ENCODE results near the gene MPEG1.

Gene MPEG1

GRCh38 chr11:59216641-59217564, 4.2 kb upstream of the MPEG1 start:
- peak; percentile 100 for DNase-seq

GRCh38 chr11:59214141-59214893, 1.6 kb upstream of the MPEG1 start:
- DNase-seq, result no peak

GRCh38 chr11:59212222-59212621, 505 bp downstream of the MPEG1 start:
- no peak for DNase-seq

GRCh38 chr11:59208956-59209355, 3.8 kb downstream of the MPEG1 start:
- no peak for DNase-seq

- DNase-seq, result peak; percentile 65
Measured at GRCh38 chr11:59207988-59208451, 4.7 kb downstream of the MPEG1 start.

- peak; percentile 30 for DNase-seq
Measured at GRCh38 chr11:59206635-59207034, 6.1 kb downstream of the MPEG1 start.

- DNase-seq, result no peak
Measured at GRCh38 chr11:59205648-59206047, 7.1 kb downstream of the MPEG1 start.

GRCh38 chr11:59204746-59205145, 8.0 kb downstream of the MPEG1 start:
- DNase-seq, result no peak

GRCh38 chr11:59201353-59201752, 11.4 kb downstream of the MPEG1 start:
- DNase-seq, result no peak

- no peak for DNase-seq
Measured at GRCh38 chr11:59200423-59200746, 12.3 kb downstream of the MPEG1 start.

- DNase-seq, result peak; percentile 64
Measured at GRCh38 chr11:59199546-59200422, 12.9 kb downstream of the MPEG1 start.

- no peak for DNase-seq
Measured at GRCh38 chr11:59198726-59199125, 14.0 kb downstream of the MPEG1 start.

- DNase-seq, result no peak
Measured at GRCh38 chr11:59197991-59198390, 14.7 kb downstream of the MPEG1 start.

- no peak for DNase-seq
Measured at GRCh38 chr11:59196777-59197176, 15.9 kb downstream of the MPEG1 start.

- DNase-seq, result no peak
Measured at GRCh38 chr11:59195586-59195985, 17.1 kb downstream of the MPEG1 start.

- no peak for DNase-seq
Measured at GRCh38 chr11:59193587-59194130, 19.1 kb downstream of the MPEG1 start.

GRCh38 chr11:59192446-59193020, 20.2 kb downstream of the MPEG1 start:
- DNase-seq, result no peak

- no peak for DNase-seq
Measured at GRCh38 chr11:59191890-59192289, 20.8 kb downstream of the MPEG1 start.

GRCh38 chr11:59191095-59191494, 21.6 kb downstream of the MPEG1 start:
- DNase-seq, result no peak

GRCh38 chr11:59189986-59190385, 22.7 kb downstream of the MPEG1 start:
- DNase-seq, result no peak

GRCh38 chr11:59188954-59189353, 23.8 kb downstream of the MPEG1 start:
- DNase-seq, result no peak

GRCh38 chr11:59187587-59187986, 25.1 kb downstream of the MPEG1 start:
- no peak for DNase-seq
